PC-9 (cell line): ENCODE data around the gene TNFRSF1A. TPM values are rescaled to one million over a fixed set of nuclear protein-coding genes. Genes with fewer than 3 reads are reported as not detected.

Source experiments
- BruUV-seq: library from RNA; stranded (reverse); fragments of 400-500 nt; replicated peaks from 2 replicates; lab custom pipeline; 2021; lab: Mats Ljungman, UMichigan
- CTCF ChIA-PET: fragments of 300-600 bp; sonication (Branson Sonifier 250); formaldehyde crosslinking; loops from one replicate; lab custom pipeline; 2022; ENCODE audit warnings: antibody characterized with exemption; lab: Charles Lee
- POLR2A ChIA-PET: fragments of 300-600 bp; sonication (Branson Sonifier 250); formaldehyde crosslinking; loops from one replicate; lab custom pipeline; 2022; ENCODE audit warnings: antibody characterized with exemption; ENCODE audit not compliant: unreplicated experiment; lab: Charles Lee
- DNase-seq, 2 experiments: peaks; one replicate each; pipeline versions ENCODE4 v3.0.0 to v3.0.0-alpha.2; 2015 to 2022; ENCODE audit warnings: mixed read lengths in 1 of 2
- H2AFZ ChIP-seq: fragments of 200-600 bp; sonication (generic); 2 replicates; pipeline ENCODE4 v1.8.1; 2017; ENCODE audit warnings: antibody characterized with exemption
- H3F3A ChIP-seq: fragments of 200-600 bp; sonication (generic); 2 replicates; pipeline ENCODE4 v1.8.1; 2017; ENCODE audit warnings: antibody characterized with exemption, mild to moderate bottlenecking, low read depth; ENCODE audit not compliant: insufficient read depth
- H3K27ac ChIP-seq: fragments of 200-600 bp; sonication (generic); 2 replicates; pipeline ENCODE4 v1.6.1; 2016; ENCODE audit warnings: mixed run types
- H3K27me3 ChIP-seq: fragments of 200-600 bp; sonication (generic); 2 replicates; pipeline ENCODE4 v1.6.1; 2016; ENCODE audit warnings: low read depth, mixed run types; ENCODE audit not compliant: insufficient read depth
- H3K36me3 ChIP-seq: fragments of 200-600 bp; sonication (generic); 2 replicates; pipeline ENCODE4 v1.6.1; 2016; ENCODE audit warnings: low read depth, mixed run types
- H3K4me1 ChIP-seq: fragments of 200-600 bp; sonication (generic); replicated peaks from 2 replicates; pipeline ENCODE4 v1.6.1; 2016; ENCODE audit warnings: mixed run types; ENCODE audit not compliant: insufficient read depth
- H3K4me2 ChIP-seq: fragments of 200-600 bp; sonication (generic); 2 replicates; pipeline ENCODE4 v1.6.1; 2017; ENCODE audit warnings: mixed run types
- H3K4me3 ChIP-seq: fragments of 200-600 bp; sonication (generic); 2 replicates; pipeline ENCODE4 v1.6.1; 2016; ENCODE audit warnings: mixed run types
- H3K79me2 ChIP-seq: fragments of 200-600 bp; sonication (generic); 2 replicates; pipeline ENCODE4 v1.6.1; 2017; ENCODE audit warnings: low read depth, mixed run types
- H3K9me2 ChIP-seq: fragments of 200-600 bp; sonication (generic); 2 replicates; pipeline ENCODE4 v1.8.1; 2017; ENCODE audit warnings: mild to moderate bottlenecking; ENCODE audit not compliant: insufficient read depth
- H3K9me3 ChIP-seq: fragments of 200-600 bp; sonication (generic); 2 replicates; pipeline ENCODE4 v1.8.1; 2016; ENCODE audit warnings: low read depth; ENCODE audit not compliant: insufficient read depth
- H4K20me1 ChIP-seq: fragments of 200-600 bp; sonication (generic); 2 replicates; pipeline ENCODE4 v1.8.1; 2017; ENCODE audit not compliant: insufficient read depth
- EZH2 ChIP-seq: fragments of 200-600 bp; sonication (generic); IDR thresholded peaks from 2 replicates; pipeline ENCODE4 v1.8.0; 2017; ENCODE audit warnings: antibody characterized with exemption, low read depth
- intact Hi-C: fragments of 100-400 bp; cut with micrococcal nuclease; formaldehyde crosslinking; loops from one replicate; pipeline ENCODE4 v1.10.0; 2022; ENCODE audit not compliant: unreplicated experiment
- total RNA-seq: library from RNA; stranded (reverse); gene quantifications from 2 replicates; pipeline ENCODE4 v1.2.3, GENCODE V29; 2021
- TF ChIP-seq, protein P1 (sequence below): fragments of 200-600 bp; sonication (generic); conservative IDR thresholded peaks from 2 replicates; pipeline ENCODE4 v1.6.1; 2017; ENCODE audit warnings: mixed run types, antibody characterized with exemption, mild to moderate bottlenecking, moderate library complexity

The TNFRSF1A gene
- total RNA-seq, 1 experiment from 2014 or later, result 165 TPM

DNA sequence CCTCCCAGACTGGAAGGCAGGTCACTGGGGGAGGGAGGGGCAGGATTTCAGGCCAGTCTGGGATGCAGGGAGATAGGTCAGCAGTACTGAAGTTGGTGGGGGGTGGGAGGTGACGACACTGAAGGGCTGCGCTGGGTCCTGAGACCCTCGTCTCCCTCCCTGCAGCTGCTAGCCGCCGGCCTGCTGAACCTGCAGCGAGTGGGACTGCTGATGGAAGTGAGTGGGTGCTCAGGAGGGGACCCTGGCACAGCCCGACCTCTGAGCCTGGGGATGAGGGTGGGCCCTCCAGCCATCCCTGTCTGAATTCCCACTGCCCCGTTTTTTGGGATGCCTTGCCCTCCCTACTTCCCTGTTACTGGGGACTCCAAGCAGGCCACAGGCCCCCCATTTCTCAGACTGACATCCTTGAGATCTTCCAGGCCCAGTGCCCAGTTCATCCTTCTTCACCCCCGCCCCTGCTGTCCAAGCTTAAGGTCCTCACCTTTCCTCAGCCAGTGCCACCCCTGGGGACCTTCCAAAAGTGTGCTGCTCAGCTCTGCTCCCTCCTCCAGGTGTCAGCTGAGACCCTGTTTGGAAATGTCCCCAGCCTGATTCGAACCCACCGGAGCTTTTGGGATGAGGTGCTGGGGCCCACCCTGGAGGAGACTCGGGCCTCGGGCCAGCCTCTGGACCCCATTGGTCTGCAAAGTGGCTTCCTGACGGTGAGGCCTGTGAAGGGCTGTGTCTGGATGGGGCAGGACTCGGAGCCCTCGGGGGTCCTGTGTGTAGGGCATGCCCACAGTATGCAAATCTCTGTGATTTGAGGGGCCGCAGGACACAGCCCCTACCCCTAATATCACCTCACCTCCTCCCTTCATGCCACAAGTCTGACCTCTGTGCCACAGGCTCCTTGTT, 25.9 kb downstream of the TNFRSF1A start:
- Histone ChIP-seq H3K9me3 (no peaks in the 10 kb centered on the region), H3K4me3 (no peak overlapping the region), H3K9me2 (no peaks in the 10 kb centered on the region), H3K27ac (no peak overlapping the region), H3K79me2 (peaks cover 30% of the 10 kb centered on the region), H3K36me3 (peaks cover 34% of the 10 kb centered on the region), H3F3A (peaks cover 53% of the 10 kb centered on the region), H4K20me1 (no peaks in the 10 kb centered on the region), H3K27me3 (no peaks in the 10 kb centered on the region), H3K4me2 (no peak overlapping the region), H3K4me1 (peaks cover 38% of the 10 kb centered on the region), H2AFZ (no peak overlapping the region)
- ChIA-PET CTCF (no interaction called here), POLR2A (interaction anchor here (0.6 to 0.7 kb wide), 2 partner anchors 28 to 220 kb away, joined by 3 to 8 read pairs; no protein-coding TSS in a partner anchor)
- no peak for DNase-seq
- intact Hi-C loops, result no loop called here
- no peak for TF ChIP-seq EZH2
- TF ChIP-seq, protein P1, sequence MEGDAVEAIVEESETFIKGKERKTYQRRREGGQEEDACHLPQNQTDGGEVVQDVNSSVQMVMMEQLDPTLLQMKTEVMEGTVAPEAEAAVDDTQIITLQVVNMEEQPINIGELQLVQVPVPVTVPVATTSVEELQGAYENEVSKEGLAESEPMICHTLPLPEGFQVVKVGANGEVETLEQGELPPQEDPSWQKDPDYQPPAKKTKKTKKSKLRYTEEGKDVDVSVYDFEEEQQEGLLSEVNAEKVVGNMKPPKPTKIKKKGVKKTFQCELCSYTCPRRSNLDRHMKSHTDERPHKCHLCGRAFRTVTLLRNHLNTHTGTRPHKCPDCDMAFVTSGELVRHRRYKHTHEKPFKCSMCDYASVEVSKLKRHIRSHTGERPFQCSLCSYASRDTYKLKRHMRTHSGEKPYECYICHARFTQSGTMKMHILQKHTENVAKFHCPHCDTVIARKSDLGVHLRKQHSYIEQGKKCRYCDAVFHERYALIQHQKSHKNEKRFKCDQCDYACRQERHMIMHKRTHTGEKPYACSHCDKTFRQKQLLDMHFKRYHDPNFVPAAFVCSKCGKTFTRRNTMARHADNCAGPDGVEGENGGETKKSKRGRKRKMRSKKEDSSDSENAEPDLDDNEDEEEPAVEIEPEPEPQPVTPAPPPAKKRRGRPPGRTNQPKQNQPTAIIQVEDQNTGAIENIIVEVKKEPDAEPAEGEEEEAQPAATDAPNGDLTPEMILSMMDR, result no peak
- BruUV-seq, result no TSS peak

DNA sequence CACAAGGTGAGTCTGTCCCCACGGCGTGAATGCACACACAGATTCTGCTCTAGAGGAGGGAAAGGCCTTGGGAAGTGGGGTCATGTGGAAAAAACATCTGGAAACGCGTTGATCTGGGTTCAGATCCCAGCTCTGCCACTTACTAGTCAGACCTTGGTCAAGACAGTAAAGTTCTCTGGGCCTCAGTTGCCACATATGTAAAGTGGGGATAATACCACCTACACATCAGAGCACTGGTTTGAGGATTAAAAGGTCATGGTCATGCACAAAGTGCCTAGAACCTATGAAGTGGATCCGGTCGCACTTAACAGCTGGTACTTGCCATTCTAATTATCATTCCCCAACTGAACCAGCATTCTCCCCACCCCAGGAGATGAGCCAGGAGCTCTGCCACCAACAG, 26.7 kb downstream of the TNFRSF1A start:
- intact Hi-C loops, result no loop called here
- Histone ChIP-seq H3K4me2 (no peak overlapping the region), H3K4me1 (peaks cover 39% of the 10 kb centered on the region), H3K79me2 (peaks cover 33% of the 10 kb centered on the region), H3K36me3 (peaks cover 26% of the 10 kb centered on the region), H3K9me2 (no peaks in the 10 kb centered on the region), H3K27ac (no peak overlapping the region), H2AFZ (no peak overlapping the region), H3K27me3 (no peaks in the 10 kb centered on the region), H4K20me1 (no peaks in the 10 kb centered on the region), H3K9me3 (no peaks in the 10 kb centered on the region), H3F3A (peaks cover 46% of the 10 kb centered on the region), H3K4me3 (no peak overlapping the region)
- BruUV-seq, result no TSS peak
- no peak for DNase-seq
- TF ChIP-seq, protein P1, result no peak
- no peak for TF ChIP-seq EZH2
- ChIA-PET POLR2A (interaction anchor here (0.6 to 0.7 kb wide), 2 partner anchors 217 to 221 kb away, joined by 3 to 4 read pairs; no protein-coding TSS in a partner anchor), CTCF (no interaction called here)

DNA sequence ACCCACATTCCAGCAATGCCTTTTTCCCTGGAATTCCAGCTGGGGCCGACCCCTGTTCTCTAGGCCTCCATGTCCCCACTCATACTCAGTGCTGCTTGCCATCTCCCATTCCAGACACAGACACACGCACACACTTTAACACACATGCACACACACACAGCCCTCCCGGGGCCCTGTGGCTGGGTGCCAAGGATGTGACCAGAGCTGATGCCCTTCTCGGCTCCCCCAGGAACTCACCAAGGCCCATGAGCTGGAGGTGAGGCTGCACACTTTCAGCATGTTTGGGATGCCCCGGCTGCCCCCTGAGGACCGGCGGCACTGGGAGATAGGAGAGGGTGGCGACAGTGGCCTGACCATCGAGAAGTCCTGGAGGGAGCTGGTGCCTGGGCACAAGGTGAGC, 27.1 kb downstream of the TNFRSF1A start:
- POLR2A ChIA-PET, result interaction anchor here (0.6 to 0.7 kb wide), 2 partner anchors 218 to 221 kb away, joined by 3 to 4 read pairs; no protein-coding TSS in a partner anchor
- intact Hi-C loops, result no loop called here

More for the DNA sequence above, 27.1 kb downstream of the TNFRSF1A start:
- CTCF ChIA-PET, result interaction anchor here (0.7 kb wide), 1 partner anchor 74 kb away, joined by 3 read pairs; no protein-coding TSS in a partner anchor
- Histone ChIP-seq H3K9me3 (no peaks in the 10 kb centered on the region), H3K79me2 (peaks cover 33% of the 10 kb centered on the region), H3F3A (peaks cover 43% of the 10 kb centered on the region), H3K4me2 (no peak overlapping the region), H2AFZ (no peak overlapping the region), H3K4me1 (peaks cover 43% of the 10 kb centered on the region), H3K4me3 (no peak overlapping the region), H4K20me1 (no peaks in the 10 kb centered on the region), H3K36me3 (peaks cover 26% of the 10 kb centered on the region), H3K27me3 (no peaks in the 10 kb centered on the region), H3K27ac (no peak overlapping the region), H3K9me2 (no peaks in the 10 kb centered on the region)
- no peak for TF ChIP-seq EZH2
- TF ChIP-seq, protein P1, result no peak
- no TSS peak for BruUV-seq
- DNase-seq, result no peak
